ENCODE measurements around the gene CACNA2D1.

CACNA2D1 gene

DNA sequence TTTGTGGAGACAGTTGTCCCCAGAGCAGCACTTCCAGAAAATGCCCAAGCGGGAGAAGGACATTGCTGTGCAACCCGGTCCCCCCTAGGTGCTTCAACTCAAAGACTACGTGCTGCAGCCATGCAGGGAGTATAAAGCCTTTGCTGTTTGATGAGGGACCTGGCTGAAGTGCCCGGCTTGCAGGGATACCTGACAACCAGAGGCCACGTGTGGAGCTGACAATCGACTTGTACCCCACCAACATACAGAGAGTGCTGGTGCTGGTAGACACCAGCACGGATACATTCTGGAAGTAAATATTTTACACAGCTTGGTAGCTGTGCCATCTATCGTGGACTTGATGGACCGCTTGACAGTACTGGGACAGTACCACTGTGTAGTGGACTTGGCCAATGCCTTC is 240.6 kb downstream of the CACNA2D1 start:
- Histone ChIP-seq H3K27ac (no peak overlapping the region), H3K4me3 (no peak overlapping the region)

DNA sequence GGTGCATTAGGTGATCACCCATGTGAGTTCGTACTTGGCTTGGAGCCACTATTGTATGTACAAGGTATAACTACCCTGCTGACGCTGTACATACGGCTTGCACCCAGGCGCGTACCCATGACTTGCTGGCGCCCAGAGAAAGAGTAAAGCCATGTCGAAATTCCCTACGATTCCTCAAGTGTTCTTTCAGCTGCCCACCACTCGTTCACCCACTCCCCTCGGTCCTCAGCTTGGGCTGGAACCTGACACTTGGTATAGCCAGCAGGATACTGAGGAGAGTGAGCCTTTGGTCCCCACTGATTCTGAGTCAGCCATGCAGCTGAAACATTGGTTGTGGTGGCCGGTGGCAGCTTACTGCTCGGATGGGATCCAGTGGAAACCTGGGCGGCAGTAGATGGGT is 241.5 kb downstream of the CACNA2D1 start:
- H3K4me3 ChIP-seq: no peak overlapping the region
- no peak overlapping the region for H3K27ac ChIP-seq

DNA sequence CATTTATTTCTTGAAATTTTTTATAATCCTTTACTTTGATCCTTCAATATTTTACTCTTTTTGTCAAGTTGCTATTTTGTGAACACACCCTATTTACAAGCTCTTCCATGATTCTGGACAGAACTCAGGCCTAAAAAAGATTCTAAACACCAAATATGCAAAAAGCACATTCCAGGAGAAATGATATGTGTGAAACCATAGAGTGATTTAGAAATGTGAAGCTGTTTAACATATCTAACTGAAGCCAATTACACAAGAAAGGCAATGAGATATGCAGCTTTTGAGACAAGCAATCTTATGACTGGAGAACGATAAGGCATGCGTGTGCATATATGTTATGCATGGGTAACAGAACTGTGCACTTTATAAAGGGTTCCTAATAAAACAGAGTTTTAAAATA is 243.0 kb downstream of the CACNA2D1 start:
- no peak overlapping the region for H3K27ac ChIP-seq
- H3K4me3 ChIP-seq: no peak overlapping the region

DNA sequence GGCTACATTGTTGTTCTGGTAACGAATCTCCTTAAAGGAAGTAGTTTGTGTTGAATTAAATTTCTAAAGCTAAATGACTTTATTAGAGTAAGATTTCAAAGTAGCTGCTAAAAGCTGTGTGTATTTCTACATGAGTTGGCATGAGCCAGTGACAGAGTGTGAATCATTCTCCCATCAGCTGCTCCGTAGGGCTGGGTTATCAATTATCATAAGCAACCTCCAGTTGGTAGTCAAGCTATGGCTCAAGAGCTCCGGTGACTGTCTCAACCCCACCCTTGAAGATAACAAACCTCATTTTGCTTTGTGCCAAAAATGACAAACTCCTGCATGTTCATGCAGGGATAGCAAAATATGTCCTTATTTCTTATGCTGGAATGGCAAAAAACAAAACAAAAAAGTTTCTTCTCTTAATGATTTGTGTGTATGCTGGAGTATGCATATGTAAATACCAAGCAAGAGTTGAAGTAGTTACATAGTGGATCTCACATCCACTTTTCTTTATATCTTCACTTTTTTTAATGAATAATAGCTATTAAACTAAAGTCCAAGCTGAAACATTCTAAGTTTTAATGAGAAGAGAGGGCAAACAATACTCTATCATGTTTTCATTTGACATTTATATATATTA is 249.4 kb downstream of the CACNA2D1 start:
- peak overlapping the region in 1 of 21 experiments; percentile 39 for H3K27ac ChIP-seq

DNA sequence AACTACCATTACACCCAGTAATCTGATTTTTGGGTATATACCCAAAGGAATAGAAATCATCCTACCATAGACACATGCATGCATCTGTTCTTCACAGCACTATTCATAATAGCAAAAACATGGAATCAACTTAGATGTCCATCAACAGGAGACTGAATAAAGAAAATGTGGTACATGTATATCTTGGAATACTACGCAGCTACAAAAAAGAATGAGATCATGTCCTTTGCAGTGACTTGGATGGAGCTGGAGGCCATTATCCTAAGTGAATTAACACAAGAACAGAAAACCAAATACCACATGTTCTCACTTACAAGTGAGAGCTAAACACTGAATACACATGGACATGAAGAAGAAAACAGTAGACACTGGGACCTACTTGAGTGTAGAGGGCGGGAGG is 254.9 kb downstream of the CACNA2D1 start:
- H3K4me3 ChIP-seq: no peak overlapping the region
- H3K27ac ChIP-seq: no peak overlapping the region

More for the DNA sequence above, 249.4 kb downstream of the CACNA2D1 start:
- H3K4me3 ChIP-seq: no peak overlapping the region

DNA sequence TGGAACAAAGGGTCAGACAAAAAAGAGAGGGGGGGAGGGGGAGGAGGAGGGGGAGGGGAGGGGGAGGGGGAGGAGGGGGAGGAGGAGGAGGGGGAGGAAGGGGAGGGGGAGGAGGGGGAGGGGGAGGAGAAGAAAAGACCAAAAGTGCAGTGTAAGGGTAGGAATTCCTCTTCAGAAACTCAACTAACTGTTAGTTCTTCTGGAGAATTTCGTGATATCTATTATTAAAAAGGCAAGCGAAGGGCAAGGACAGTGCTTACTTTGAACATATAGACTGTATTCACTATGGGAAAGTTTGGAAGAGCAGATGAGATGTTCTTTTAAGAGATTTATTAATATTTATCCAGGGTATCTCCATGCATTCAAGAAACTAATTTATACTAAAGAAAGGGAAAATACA is 258.1 kb downstream of the CACNA2D1 start:
- no peak overlapping the region for H3K27ac ChIP-seq
- H3K4me3 ChIP-seq: no peak overlapping the region

DNA sequence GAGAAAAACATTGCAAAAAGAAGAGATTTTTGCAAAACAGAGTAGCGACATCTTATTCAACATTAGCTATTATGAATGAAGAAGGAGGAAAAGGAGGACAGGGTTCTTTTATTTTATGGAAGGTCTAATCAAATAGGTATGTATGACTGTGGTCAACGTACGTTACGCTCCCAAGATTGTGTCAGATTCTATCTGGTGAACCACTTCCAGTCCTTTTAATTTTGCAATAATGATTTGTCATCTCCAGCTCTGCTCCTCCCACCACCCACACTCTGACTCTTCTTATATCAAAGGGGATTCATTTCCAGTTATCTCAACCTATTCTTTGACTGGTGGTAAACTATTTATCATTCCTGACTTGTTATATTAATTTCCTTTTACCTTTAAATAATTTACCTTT is 259.9 kb downstream of the CACNA2D1 start:
- Histone ChIP-seq H3K4me3 (no peak overlapping the region), H3K27ac (no peak overlapping the region)

DNA sequence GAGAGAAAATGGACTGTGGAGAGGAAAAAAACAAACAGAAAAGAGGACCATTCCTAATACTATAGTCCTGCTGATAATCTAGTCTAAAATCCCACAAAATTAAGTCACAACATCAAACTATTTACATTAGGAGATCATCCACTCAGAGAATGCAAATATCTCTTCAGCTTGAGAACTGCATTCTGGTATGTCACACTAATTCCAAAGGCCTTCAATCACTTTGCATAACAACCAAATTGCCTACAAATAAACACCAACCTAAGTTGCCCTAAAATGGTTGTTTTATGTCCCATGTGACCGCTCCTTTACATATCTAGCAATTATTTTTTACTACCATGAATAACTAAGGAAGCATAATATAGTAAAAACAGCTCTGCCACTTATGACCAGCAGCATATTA is 264.3 kb downstream of the CACNA2D1 start:
- H3K27ac ChIP-seq: no peak overlapping the region

DNA sequence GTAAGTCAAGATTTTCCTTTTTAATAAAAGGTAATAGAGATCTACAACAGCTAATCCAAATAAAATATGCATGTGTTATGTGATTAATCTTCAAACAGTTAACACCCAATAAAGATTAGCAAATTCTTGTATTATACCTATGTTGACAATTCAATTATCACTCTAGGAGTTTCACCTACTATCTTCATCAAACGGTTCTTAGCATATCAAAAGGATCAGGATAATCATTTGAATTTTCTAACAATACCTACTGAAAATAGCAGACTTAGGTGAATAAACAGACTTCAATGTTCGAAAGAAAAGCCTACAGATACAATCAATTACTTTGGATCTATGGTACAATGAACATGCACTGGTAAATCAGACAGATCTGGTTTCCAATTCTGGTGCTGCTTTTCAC is 268.3 kb downstream of the CACNA2D1 start:
- no peak overlapping the region for H3K27ac ChIP-seq
- H3K4me3 ChIP-seq: no peak overlapping the region

More for the DNA sequence above, 264.3 kb downstream of the CACNA2D1 start:
- no peak overlapping the region for H3K4me3 ChIP-seq

DNA sequence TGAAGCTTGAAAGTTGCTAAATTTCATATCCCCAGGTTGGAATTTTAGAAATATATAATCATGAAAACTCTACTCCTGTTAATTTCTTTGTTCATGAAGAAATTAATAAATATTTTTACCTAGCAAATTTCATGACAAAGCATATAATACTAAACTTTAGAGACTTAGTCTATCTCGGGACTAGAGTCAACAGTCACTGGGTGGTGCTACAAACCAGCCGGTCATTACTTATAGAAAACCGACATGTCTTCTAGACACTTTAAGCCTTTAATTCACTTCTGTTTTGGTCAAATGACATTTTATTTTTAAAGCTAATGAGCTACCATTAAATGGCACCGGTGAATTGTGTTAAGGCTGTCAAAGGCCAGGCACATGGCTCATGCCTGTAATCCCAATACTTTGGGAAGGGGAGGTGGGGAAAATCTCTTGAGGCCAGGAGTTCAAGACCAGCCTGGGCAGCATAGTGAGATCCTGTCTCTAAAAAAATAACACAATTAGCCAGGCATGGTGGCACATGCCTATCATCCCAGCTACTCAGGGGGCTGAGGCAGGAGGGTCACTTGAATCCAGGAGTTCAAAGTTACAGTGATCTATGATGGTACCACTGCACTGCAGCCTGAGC is 270.1 kb downstream of the CACNA2D1 start:
- H3K4me3 ChIP-seq: no peak overlapping the region
- no peak overlapping the region for H3K27ac ChIP-seq

DNA sequence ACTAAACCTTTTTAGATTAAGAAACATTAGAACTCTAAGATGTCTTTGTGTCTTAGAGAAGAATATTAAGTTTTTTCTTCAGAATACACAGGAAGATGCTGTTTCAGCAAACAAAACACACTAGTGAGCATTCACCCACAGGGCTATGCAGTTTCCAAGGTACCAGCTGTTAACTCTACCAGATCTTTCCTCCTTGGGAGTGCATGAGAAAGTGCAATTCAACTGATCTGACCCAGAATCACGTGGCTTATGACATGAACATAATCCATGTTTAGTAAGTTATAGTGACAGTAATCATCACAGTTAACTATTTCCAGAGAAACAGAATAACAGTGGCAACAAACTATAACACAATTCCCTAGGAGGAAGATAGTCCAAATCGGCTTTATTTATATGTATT is 270.7 kb downstream of the CACNA2D1 start:
- Histone ChIP-seq H3K27ac (no peak overlapping the region), H3K4me3 (no peak overlapping the region)

DNA sequence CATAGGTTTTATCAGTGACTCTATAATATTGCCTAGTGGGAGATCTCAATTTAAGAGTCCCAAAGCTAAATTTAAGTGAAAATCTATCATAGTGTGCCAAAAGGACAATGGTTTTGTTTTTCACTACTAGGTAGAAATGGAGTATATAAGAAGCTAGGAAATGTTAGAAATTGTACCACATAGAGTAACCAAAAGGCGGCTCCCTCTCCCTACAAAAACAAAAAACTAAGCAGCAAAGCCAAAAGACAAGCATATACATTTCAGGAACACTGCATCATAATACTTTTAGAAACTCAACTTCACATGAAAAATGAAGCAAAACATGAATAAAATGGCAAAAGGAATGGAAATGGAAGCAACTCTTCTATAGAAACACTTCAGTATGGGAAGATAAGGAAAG is 271.6 kb downstream of the CACNA2D1 start:
- no peak overlapping the region for H3K4me3 ChIP-seq
- H3K27ac ChIP-seq: no peak overlapping the region

DNA sequence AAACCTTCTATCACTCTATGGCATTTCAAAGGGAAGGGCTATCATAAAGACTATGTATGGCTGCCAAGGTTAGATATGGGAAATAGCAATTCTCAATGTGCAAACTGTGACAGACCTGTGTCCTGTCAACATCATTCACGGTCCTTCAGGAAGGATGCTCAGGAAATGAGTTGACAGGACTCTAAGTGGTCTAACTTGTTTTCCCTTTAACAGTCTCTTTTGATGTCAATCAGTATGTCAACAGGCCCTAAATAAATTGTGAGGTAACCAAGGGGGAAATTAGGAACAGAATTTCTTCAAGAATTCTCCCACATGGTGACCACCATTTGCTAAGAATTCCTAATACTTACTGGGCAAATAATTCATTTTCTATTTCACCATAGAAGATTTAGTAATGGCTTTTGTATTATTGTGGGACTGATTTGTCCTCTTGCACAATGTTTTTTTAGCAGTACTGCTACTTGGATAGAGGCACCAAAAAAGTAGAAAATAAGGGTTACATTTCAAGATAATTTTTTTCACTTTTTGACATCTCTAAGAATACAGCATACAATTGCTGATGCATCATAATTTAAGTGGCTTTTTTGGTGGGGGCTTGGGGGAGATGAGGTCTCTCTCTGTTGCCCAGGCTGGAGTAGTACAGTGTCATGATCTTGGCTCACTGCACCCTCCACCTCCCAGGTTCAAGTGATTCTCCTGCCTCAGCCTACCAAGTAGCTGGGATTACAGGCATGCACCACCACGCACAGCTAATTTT is 275.8 kb downstream of the CACNA2D1 start:
- Histone ChIP-seq H3K27ac (no peak overlapping the region), H3K4me3 (no peak overlapping the region)

DNA sequence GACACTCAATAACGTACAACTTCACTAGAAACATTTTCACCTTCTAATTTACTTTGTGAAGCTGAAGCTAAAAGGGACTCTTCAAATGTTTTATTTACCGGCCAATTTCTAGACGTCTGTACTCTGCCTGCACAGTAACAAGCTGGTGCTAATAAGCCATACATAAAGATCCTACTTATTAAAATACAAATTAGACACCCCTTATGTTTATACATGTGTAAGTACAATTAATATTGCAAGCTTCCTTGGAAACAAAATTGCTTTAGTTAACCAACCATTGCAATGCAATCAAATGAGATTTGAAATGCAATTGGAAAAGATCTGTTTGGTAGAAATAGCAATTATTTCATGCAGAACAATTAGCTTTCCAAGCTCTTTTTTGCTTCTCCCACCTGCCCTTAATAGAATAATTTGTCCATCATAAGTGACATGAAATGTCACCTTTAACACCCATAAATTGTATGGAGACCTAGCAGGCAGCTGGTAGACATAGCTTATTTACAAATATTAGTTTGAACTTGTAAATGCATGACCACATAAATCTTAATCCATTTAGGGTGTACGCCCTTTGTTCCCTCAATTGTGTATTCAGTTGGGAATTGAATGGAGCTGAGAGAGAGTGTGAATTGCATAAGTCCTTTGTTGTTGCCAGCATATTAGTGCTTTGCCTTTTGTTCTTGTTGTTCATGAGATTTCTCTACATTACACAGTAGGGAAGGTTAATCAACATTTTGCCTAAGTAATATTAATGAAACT is 277.1 kb downstream of the CACNA2D1 start:
- Histone ChIP-seq H3K4me3 (no peak overlapping the region), H3K27ac (no peak overlapping the region)

DNA sequence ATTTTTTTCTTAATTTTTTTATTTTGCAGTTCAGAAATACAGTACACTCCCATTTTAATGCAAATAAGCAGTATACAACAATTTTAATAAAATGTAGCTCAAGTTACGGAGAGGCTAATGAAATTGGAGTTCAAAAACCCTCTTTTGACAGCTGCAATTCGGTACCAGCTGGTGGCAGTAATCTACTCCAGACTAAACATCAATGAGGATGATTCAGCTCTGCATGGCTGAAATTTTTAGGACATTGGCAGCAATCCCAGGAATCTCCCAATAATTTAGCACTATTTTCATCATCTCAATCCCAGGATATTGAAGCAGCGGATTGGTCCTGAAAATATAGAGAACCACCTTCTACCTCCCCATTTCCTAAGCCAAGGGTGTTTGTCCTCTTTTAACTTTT is 278.8 kb downstream of the CACNA2D1 start:
- H3K4me3 ChIP-seq: no peak overlapping the region
- H3K27ac ChIP-seq: no peak overlapping the region

DNA sequence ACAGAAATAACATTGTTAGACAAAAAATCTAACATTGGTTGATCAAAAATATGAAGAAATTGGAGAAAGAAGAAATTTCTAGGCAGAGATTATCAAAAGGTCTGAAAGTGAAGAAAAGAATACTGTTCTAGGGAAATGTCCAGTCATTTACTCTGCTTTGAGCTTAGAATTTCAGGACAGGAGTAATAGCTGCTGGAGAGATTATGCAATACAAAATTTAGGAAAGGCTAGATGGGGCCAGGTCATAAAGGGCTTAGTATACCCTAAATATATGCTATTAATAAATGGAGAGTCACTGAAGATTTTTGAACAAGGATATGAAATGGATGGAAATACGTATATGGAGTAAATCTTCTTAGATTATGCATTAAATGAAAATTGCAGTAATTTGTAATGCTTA is 279.2 kb downstream of the CACNA2D1 start:
- Histone ChIP-seq H3K27ac (no peak overlapping the region), H3K4me3 (no peak overlapping the region)

DNA sequence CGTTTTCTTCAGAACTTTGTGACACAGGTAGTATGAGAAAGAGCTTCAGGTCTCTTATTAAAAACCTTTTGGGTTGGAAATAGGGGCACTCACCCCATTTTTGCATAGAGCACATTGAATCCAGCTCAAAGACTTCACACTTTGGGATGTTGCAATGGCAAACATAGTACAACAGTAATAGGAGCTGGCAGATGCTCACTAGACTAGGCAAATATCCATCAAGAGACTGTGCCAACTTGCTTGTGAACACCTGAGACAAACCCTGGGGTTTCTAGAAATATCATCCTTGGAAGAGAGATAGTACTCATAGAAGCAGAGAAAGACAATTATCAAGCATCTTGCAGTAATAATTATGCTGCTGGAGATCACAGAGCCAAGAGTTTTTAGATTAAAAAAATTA is 280.0 kb downstream of the CACNA2D1 start:
- Histone ChIP-seq H3K4me3 (no peak overlapping the region), H3K27ac (no peak overlapping the region)

DNA sequence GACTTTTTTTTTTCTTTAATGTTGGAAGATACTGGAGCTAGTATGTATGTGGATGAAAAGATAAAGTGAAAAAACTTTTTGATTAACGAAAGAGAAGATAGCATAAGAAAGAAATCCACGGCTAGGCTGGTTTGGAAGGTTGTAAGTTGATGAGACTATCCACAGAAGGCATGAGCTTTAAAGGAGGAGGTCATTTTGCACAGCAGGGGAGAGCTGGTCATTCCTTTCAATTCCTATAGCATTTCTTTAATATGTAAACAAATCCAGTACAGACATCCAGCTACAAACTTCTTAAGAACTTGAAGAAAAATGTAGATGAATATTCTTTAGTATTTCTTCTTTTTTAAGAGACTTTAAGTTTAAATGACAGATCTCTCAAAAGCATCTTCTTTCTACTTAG is 281.3 kb downstream of the CACNA2D1 start:
- no peak overlapping the region for H3K27ac ChIP-seq
- no peak overlapping the region for H3K4me3 ChIP-seq

DNA sequence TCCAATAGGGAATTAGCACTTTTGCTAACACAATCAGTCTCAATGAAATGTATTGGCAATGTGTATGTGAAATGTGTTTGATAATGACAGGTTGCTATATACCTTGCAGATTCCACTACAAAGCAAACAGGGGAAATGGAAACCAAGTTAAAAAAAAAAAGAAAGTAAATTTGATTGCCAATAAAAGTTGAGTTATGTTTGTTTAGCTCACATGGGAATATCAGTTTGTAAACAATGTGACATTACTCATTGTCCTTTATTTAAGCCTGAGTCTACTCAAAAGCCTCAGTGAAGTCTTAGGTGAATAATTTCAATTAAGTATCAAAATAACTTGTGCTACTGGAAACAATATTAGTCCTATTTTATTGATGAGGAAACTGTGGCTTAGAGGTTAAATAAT is 285.2 kb downstream of the CACNA2D1 start:
- Histone ChIP-seq H3K27ac (no peak overlapping the region), H3K4me3 (no peak overlapping the region)

DNA sequence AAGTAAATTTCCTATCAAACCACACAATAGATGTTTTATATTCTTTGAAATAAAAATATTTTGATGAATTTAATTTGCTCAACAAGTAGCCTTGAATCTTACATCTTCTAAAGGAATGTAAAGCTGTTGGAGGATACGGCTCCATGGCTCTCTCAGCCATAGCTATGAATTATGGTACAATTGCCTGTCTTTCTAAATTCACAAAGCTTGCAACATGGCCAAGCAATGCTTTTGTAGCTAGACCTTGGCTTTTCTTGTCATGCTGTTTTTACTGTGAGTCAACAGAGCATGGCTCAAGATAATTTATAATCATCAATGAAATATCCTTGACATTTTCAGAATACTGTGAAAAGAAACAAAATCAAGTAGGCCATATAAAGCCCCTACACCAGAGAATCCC is 286.7 kb downstream of the CACNA2D1 start:
- no peak overlapping the region for H3K4me3 ChIP-seq
- no peak overlapping the region for H3K27ac ChIP-seq

DNA sequence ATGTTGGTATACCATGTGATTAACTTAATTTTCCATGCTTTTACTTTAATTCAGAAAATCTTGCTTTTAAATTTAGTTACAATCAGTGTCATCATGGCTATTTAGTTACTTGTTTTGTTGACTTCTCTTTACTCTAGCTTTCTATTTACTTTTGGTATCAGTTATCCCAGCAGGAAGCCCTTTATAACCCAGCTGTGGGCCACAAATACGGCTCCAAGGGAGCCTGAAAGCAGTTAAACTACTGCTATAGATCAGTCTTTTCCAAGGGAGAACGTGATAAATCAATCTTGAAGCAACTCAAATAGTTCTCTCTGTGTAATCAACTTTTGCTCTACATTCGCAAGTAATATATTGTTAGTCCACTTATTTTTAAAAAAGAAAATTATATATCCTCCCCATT is 287.4 kb downstream of the CACNA2D1 start:
- H3K27ac ChIP-seq: no peak overlapping the region
- H3K4me3 ChIP-seq: no peak overlapping the region

Measured in skin epidermis (tissue), 12 donors.